Glutamatergic neuron (in vitro differentiated cells): Measurements from ENCODE around the gene ATP13A3. TPM values are rescaled to one million over a fixed set of nuclear protein-coding genes. Genes with fewer than 3 reads are reported as not detected.
"Not testable (repeated sequence)": the region's sequence is repeated elsewhere in the genome, so short reads cannot be mapped to it uniquely, and the experiment has no call there.

ENCODE experiments used
- DNase-seq: peaks from one replicate; pipeline ENCODE4 v3.0.0; 2022
- H3K27ac Mint-ChIP-seq: one replicate; pipeline ENCODE4 v1.8.0; 2020; ENCODE audit warnings: mild to moderate bottlenecking, mixed read lengths, inconsistent platforms; ENCODE audit not compliant: unreplicated experiment
- H3K27me3 Mint-ChIP-seq: one replicate; pipeline ENCODE4 v1.8.0; 2020; ENCODE audit warnings: mild to moderate bottlenecking, moderate library complexity, mixed read lengths, inconsistent platforms; ENCODE audit not compliant: unreplicated experiment
- H3K36me3 Mint-ChIP-seq: one replicate; pipeline ENCODE4 v1.8.0; 2020; ENCODE audit warnings: mild to moderate bottlenecking, mixed read lengths, inconsistent platforms; ENCODE audit not compliant: unreplicated experiment
- H3K4me1 Mint-ChIP-seq: one replicate; pipeline ENCODE4 v1.8.0; 2020; ENCODE audit warnings: mild to moderate bottlenecking, low read depth, mixed read lengths, inconsistent platforms; ENCODE audit not compliant: unreplicated experiment
- H3K4me3 Mint-ChIP-seq: one replicate; pipeline ENCODE4 v1.8.0; 2020; ENCODE audit warnings: mild to moderate bottlenecking, mixed read lengths, inconsistent platforms; ENCODE audit not compliant: unreplicated experiment
- H3K9me3 Mint-ChIP-seq: one replicate; pipeline ENCODE4 v1.8.0; 2020; ENCODE audit warnings: mild to moderate bottlenecking, moderate library complexity, mixed read lengths, inconsistent platforms; ENCODE audit not compliant: unreplicated experiment
- CTCF ChIP-seq: fragments of 200-600 bp; sonication (generic); IDR thresholded peaks from one replicate; pipeline ENCODE4 v1.5.0; 2021; ENCODE audit not compliant: partially characterized antibody, unreplicated experiment
- total RNA-seq: library from RNA; stranded (reverse); fragmentation: NEBNext Ultra II Directional; extraction: Animal tissue kit (Norgen Biotek cat#: 25700); gene quantifications from one replicate; pipeline ENCODE4 v1.2.1, GENCODE V29; 2021; ENCODE audit not compliant: unreplicated experiment

Gene ATP13A3
- total RNA-seq, 1 donor from 2014 or later: 41.6 TPM

GRCh38 chr3:194526164-194526563 is 39.4 kb upstream of the ATP13A3 start:
- Mint-ChIP-seq H3K4me1 (no peaks in the 10 kb centered on the region), H3K4me3 (no peak overlapping the region), H3K9me3 (no peaks in the 10 kb centered on the region)

GRCh38 chr3:194522579-194523046 is 35.8 kb upstream of the ATP13A3 start:
- DNase-seq: no peak
- H3K27ac Mint-ChIP-seq: no peak overlapping the region
- H3K9me3 Mint-ChIP-seq: no peaks in the 10 kb centered on the region
- no peaks in the 10 kb centered on the region for H3K4me1 Mint-ChIP-seq
- TF ChIP-seq CTCF: no peak
- H3K36me3 Mint-ChIP-seq: peaks cover 3% of the 10 kb centered on the region
- peaks cover 3% of the 10 kb centered on the region for H3K27me3 Mint-ChIP-seq
- H3K4me3 Mint-ChIP-seq: no peak overlapping the region

More at GRCh38 chr3:194526164-194526563, 39.4 kb upstream of the ATP13A3 start:
- H3K36me3 Mint-ChIP-seq: peaks cover 3% of the 10 kb centered on the region
- no peaks in the 10 kb centered on the region for H3K27me3 Mint-ChIP-seq
- H3K27ac Mint-ChIP-seq: no peak overlapping the region
- no peak for TF ChIP-seq CTCF
- DNase-seq: no peak

- Mint-ChIP-seq H3K9me3 (no peaks in the 10 kb centered on the region), H3K27me3 (peaks cover 3% of the 10 kb centered on the region), H3K36me3 (peaks cover 3% of the 10 kb centered on the region), H3K4me1 (no peaks in the 10 kb centered on the region), H3K4me3 (no peak overlapping the region), H3K27ac (no peak overlapping the region)
- no peak for DNase-seq
- TF ChIP-seq CTCF: no peak
These were observed 34.9 kb upstream of the ATP13A3 start for GRCh38 chr3:194521510-194522260.

- H3K4me3 Mint-ChIP-seq, H3K27ac Mint-ChIP-seq, H3K4me1 Mint-ChIP-seq, H3K9me3 Mint-ChIP-seq, H3K36me3 Mint-ChIP-seq, H3K27me3 Mint-ChIP-seq, DNase-seq: not testable (repeated sequence)
These were observed 33.9 kb upstream of the ATP13A3 start for GRCh38 chr3:194520682-194521162.

- not testable (repeated sequence) for H3K9me3 Mint-ChIP-seq, DNase-seq, H3K4me3 Mint-ChIP-seq, H3K27me3 Mint-ChIP-seq, H3K36me3 Mint-ChIP-seq, H3K4me1 Mint-ChIP-seq, H3K27ac Mint-ChIP-seq
These were observed 33.4 kb upstream of the ATP13A3 start for GRCh38 chr3:194520201-194520600.

GRCh38 chr3:194518652-194519051 is 31.9 kb upstream of the ATP13A3 start:
- DNase-seq: no peak
- H3K4me3 Mint-ChIP-seq: no peak overlapping the region
- no peaks in the 10 kb centered on the region for H3K4me1 Mint-ChIP-seq
- no peak overlapping the region for H3K27ac Mint-ChIP-seq
- H3K36me3 Mint-ChIP-seq: no peaks in the 10 kb centered on the region
- H3K27me3 Mint-ChIP-seq: peaks cover 3% of the 10 kb centered on the region
- no peak for TF ChIP-seq CTCF
- no peaks in the 10 kb centered on the region for H3K9me3 Mint-ChIP-seq
